Cardiac atrium fibroblast (primary cell): ENCODE results near the gene CDX1. TPM values are rescaled to one million over a fixed set of nuclear protein-coding genes. Genes with fewer than 3 reads are reported as not detected.

Source experiments
- total RNA-seq: library from RNA; depleted of rRNA; stranded (reverse); fragments of >200 nt; gene quantifications from 2 replicates; pipeline ENCODE4 v1.2.3, GENCODE V29; 2015

Gene CDX1
- total RNA-seq: not detected in 2 replicates

GRCh38 chr5:150166650-150167511 lies at the start of gene CDX1:
Gene CDX1 (plus strand): TSS chr5:150166778. CDS start chr5:150166877, 99 bp downstream.

GRCh38 chr5:150155258-150156026 lies 11.1 kb upstream of the CDX1 start, which contains the start of gene PDGFRB:
Gene PDGFRB (minus strand): TSS chr5:150155845. CDS start chr5:150137047, 18,798 bp downstream.

GRCh38 chr5:150189728-150190502 lies 23.3 kb downstream of the CDX1 start, which contains the start of gene SLC6A7:
Gene SLC6A7 (plus strand): TSS chr5:150190062. CDS start chr5:150190328, 266 bp downstream.

Other genes starting within 250 kb of the CDX1 start
- gene PDE6A, start 222.0 kb upstream of the CDX1 start, total RNA-seq: not detected in 2 replicates
- gene SLC26A2, start 206.0 kb upstream of the CDX1 start, total RNA-seq: 9.6 and 15.6 TPM in 2 replicates
- gene TIGD6, start 166.1 kb upstream of the CDX1 start, total RNA-seq: 2.9 and 3.4 TPM in 2 replicates
- gene HMGXB3, start 166.0 kb upstream of the CDX1 start, total RNA-seq: 22.0 and 28.0 TPM in 2 replicates
- not detected in 2 replicates for gene CSF1R, start 80.2 kb upstream of the CDX1 start, total RNA-seq
- 84.3 and 108 TPM in 2 replicates for gene PDGFRB, start 10.9 kb upstream of the CDX1 start, total RNA-seq
- not detected in 2 replicates for gene SLC6A7, start 23.3 kb downstream of the CDX1 start, total RNA-seq
- gene CAMK2A, start 123.0 kb downstream of the CDX1 start, total RNA-seq: not detected in 2 replicates
- 0.32 and 2.0 TPM in 2 replicates for gene ARSI, start 136.1 kb downstream of the CDX1 start, total RNA-seq
- gene TCOF1, start 190.9 kb downstream of the CDX1 start, total RNA-seq: 12.8 and 16.4 TPM in 2 replicates
- gene CD74, start 246.1 kb downstream of the CDX1 start, total RNA-seq: 0.65 TPM in 1 of 2 replicates, not detected in the other